NCI-H1417 (cell line): ENCODE data around the gene ZBTB26.

Experiments
- DNase-seq, 3 experiments: peaks; one replicate each; lab custom pipeline; 2025; lab: John Stamatoyannopoulos, UW

The ZBTB26 gene

GRCh38 chr9:122931226-122932121, at the start of gene ZBTB26:
ZBTB26 (minus strand) TSS chr9:122931512; CDS start chr9:122919934, 11,578 bp downstream.
- DNase-seq, result peak; percentile 81 to 98 (median 95)

GRCh38 chr9:122978601-122979000, 47.3 kb upstream of the ZBTB26 start:
- DNase-seq, result no peak

GRCh38 chr9:122975196-122975595, 43.9 kb upstream of the ZBTB26 start:
- no peak for DNase-seq

GRCh38 chr9:122961139-122961538, 29.8 kb upstream of the ZBTB26 start:
- DNase-seq, result no peak

GRCh38 chr9:122955961-122956360, 24.6 kb upstream of the ZBTB26 start:
- no peak for DNase-seq

GRCh38 chr9:122954253-122954691, 23.0 kb upstream of the ZBTB26 start:
- DNase-seq, result no peak

- no peak for DNase-seq
Observed at GRCh38 chr9:122951056-122951455, 19.7 kb upstream of the ZBTB26 start.

GRCh38 chr9:122950263-122950662, 19.0 kb upstream of the ZBTB26 start:
- no peak for DNase-seq

GRCh38 chr9:122949696-122950095, 18.4 kb upstream of the ZBTB26 start:
- no peak for DNase-seq

GRCh38 chr9:122948313-122948712, 17.0 kb upstream of the ZBTB26 start:
- DNase-seq, result no peak

GRCh38 chr9:122946461-122947005, 15.2 kb upstream of the ZBTB26 start:
- no peak for DNase-seq

GRCh38 chr9:122944960-122945888, 13.9 kb upstream of the ZBTB26 start:
- DNase-seq, result no peak

GRCh38 chr9:122941582-122942234, 10.4 kb upstream of the ZBTB26 start:
- DNase-seq, result no peak

GRCh38 chr9:122940749-122941581, 9.7 kb upstream of the ZBTB26 start, which contains the start of gene RABGAP1:
RABGAP1 (plus strand) TSS chr9:122941020; CDS start chr9:122957060, 16,040 bp downstream.
- peak; percentile 92 to 99 (median 98) for DNase-seq

GRCh38 chr9:122940454-122940748, 9.1 kb upstream of the ZBTB26 start:
- DNase-seq, result no peak

GRCh38 chr9:122939601-122940000, 8.3 kb upstream of the ZBTB26 start:
- no peak for DNase-seq

- no peak for DNase-seq
Observed at GRCh38 chr9:122936883-122937282, 5.6 kb upstream of the ZBTB26 start.

GRCh38 chr9:122936464-122936863, 5.2 kb upstream of the ZBTB26 start:
- peak in 1 of 3 experiments; percentile 16 for DNase-seq

- peak in 1 of 3 experiments; percentile 27 for DNase-seq
Observed at GRCh38 chr9:122930541-122931225, 629 bp downstream of the ZBTB26 start.

- no peak for DNase-seq
Observed at GRCh38 chr9:122929796-122930354, 1.4 kb downstream of the ZBTB26 start.
